HG02678 (cell line): ENCODE measurements around the gene SDC3.
A peak's percentile ranks its signal among the peaks of the same experiment; 100 is the strongest.

Experiments used
- ATAC-seq: cut with Tn5 transposase; IDR thresholded peaks from one replicate; pipeline ENCODE4 v1.9.1; 2021; ENCODE audit warnings: mild to moderate bottlenecking, moderate library complexity; ENCODE audit not compliant: unreplicated experiment

The SDC3 gene

GRCh38 chr1:30823969-30824735 is 84.4 kb downstream of the SDC3 start:
- peak; percentile 97 for ATAC-seq

- no peak for ATAC-seq
Measured at GRCh38 chr1:30823627-30823968, 85.0 kb downstream of the SDC3 start.

- no peak for ATAC-seq
Measured at GRCh38 chr1:30822966-30823581, 85.5 kb downstream of the SDC3 start.

- ATAC-seq: no peak
Measured at GRCh38 chr1:30822006-30822405, 86.6 kb downstream of the SDC3 start.

- ATAC-seq: no peak
Measured at GRCh38 chr1:30820299-30820698, 88.3 kb downstream of the SDC3 start.
